HK-2 (cell line): ENCODE data around the gene RAB40B.

ENCODE experiments used
- DNase-seq: peaks from one replicate; pipeline ENCODE4 v3.0.0-alpha.2; 2018; ENCODE audit not compliant: unreplicated experiment

Gene RAB40B

GRCh38 chr17:82615084-82616020 is 83.1 kb downstream of the RAB40B start:
- no peak for DNase-seq

GRCh38 chr17:82614095-82614631 is 84.3 kb downstream of the RAB40B start:
- no peak for DNase-seq

- DNase-seq, result no peak
Measured at GRCh38 chr17:82613283-82614094, 85.0 kb downstream of the RAB40B start.

- no peak for DNase-seq
Measured at GRCh38 chr17:82611140-82612058, 87.1 kb downstream of the RAB40B start.

- no peak for DNase-seq
Measured at GRCh38 chr17:82609655-82610054, 88.8 kb downstream of the RAB40B start.

- no peak for DNase-seq
Measured at GRCh38 chr17:82608816-82609215, 89.7 kb downstream of the RAB40B start.

GRCh38 chr17:82605939-82606600 is 92.4 kb downstream of the RAB40B start:
- DNase-seq, result no peak
